ENCODE measurements around the gene TRPV3.
"Not testable (repeated sequence)": the region's sequence is repeated elsewhere in the genome, so short reads cannot be mapped to it uniquely, and the experiment has no call there.

- not testable (repeated sequence) for TF ChIP-seq POLR2A, CTCF (IDR thresholded peaks at IDR 0.05)
Measured at GRCh38 chr17:3466355-3466754, 91.3 kb downstream of the TRPV3 start.

Measured in Peyer's patch (tissue), 4 donors.